Neuronal stem cell (in vitro differentiated cells): Measurements from ENCODE around the gene XAGE2.

Source experiments
- DNase-seq: peaks from one replicate; pipeline ENCODE4 v3.0.0-alpha.2; 2013; ENCODE audit warnings: low spot score
- H2AFZ ChIP-seq: one replicate; pipeline ENCODE4 v1.6.1; 2013; ENCODE audit warnings: mild to moderate bottlenecking, low read length, inconsistent platforms
- H2AK5ac ChIP-seq: 2 replicates; pipeline ENCODE4 v1.6.1; 2013; ENCODE audit warnings: low read depth, mild to moderate bottlenecking, inconsistent platforms, low read length, moderate library complexity, mixed read lengths
- H2BK120ac ChIP-seq: 2 replicates; pipeline ENCODE4 v1.6.1; 2013; ENCODE audit warnings: low read depth, mild to moderate bottlenecking, inconsistent platforms, low read length, moderate library complexity, mixed read lengths
- H2BK12ac ChIP-seq: one replicate; pipeline ENCODE4 v1.6.1; 2013; ENCODE audit warnings: low read length, inconsistent platforms
- H2BK15ac ChIP-seq: 2 replicates; pipeline ENCODE4 v1.6.1; 2013; ENCODE audit warnings: mild to moderate bottlenecking, low read length, inconsistent platforms, mixed read lengths
- H2BK5ac ChIP-seq: one replicate; pipeline ENCODE4 v1.6.1; 2013; ENCODE audit warnings: inconsistent platforms, mild to moderate bottlenecking, low read length, moderate library complexity
- H3K14ac ChIP-seq: one replicate; pipeline ENCODE4 v1.6.1; 2013; ENCODE audit warnings: low read length, inconsistent platforms
- H3K18ac ChIP-seq: 2 replicates; pipeline ENCODE4 v1.6.1; 2013; ENCODE audit warnings: low read length, inconsistent platforms
- H3K23ac ChIP-seq: 2 replicates; pipeline ENCODE4 v1.6.1; 2013; ENCODE audit warnings: low read depth, mild to moderate bottlenecking, mixed read lengths, low read length, inconsistent platforms; ENCODE audit not compliant: poor library complexity
- H3K27ac ChIP-seq: replicated peaks from 3 replicates; pipeline ENCODE4 v1.5.1; 2013; ENCODE audit warnings: low read length, inconsistent platforms
- H3K27me3 ChIP-seq, 3 experiments: 2 replicates each; pipeline ENCODE4 v1.6.1; 2013; ENCODE audit warnings: low read length in 3 of 3, mild to moderate bottlenecking in 2 of 3, inconsistent platforms in 1 of 3, low read depth in 1 of 3, mixed read lengths in 1 of 3, moderate library complexity in 1 of 3; ENCODE audit not compliant: control insufficient read depth in 3 of 3, insufficient read depth in 3 of 3
- H3K36me3 ChIP-seq, 2 donors: replicated peaks in 1 of 2; 2 replicates each; pipeline ENCODE4 v1.6.1; 2013; ENCODE audit warnings: low read length in 2 of 2; ENCODE audit not compliant: control insufficient read depth in 2 of 2, insufficient read depth in 2 of 2
- H3K4ac ChIP-seq: 2 replicates; pipeline ENCODE4 v1.6.1; 2013; ENCODE audit warnings: inconsistent platforms, mild to moderate bottlenecking, low read length, moderate library complexity
- H3K4me1 ChIP-seq, 2 donors: 1 replicate in 1 of 2; 2 replicates in 1 of 2; pipeline ENCODE4 v1.6.1; 2013; ENCODE audit warnings: low read length in 2 of 2, low read depth in 1 of 2; ENCODE audit not compliant: control insufficient read depth in 2 of 2, insufficient read depth in 1 of 2
- H3K4me2 ChIP-seq: one replicate; pipeline ENCODE4 v1.6.1; 2013; ENCODE audit warnings: mild to moderate bottlenecking, low read length, inconsistent platforms; ENCODE audit not compliant: insufficient read depth, poor library complexity, severe bottlenecking
- H3K4me3 ChIP-seq, 2 donors: 2 replicates each; pipeline ENCODE4 v1.5.1; 2013; ENCODE audit warnings: low read length in 2 of 2, mild to moderate bottlenecking in 2 of 2, inconsistent platforms in 1 of 2, moderate library complexity in 1 of 2
- H3K79me1 ChIP-seq: one replicate; pipeline ENCODE4 v1.6.1; 2013; ENCODE audit warnings: low read depth, mild to moderate bottlenecking, inconsistent platforms, low read length, moderate library complexity
- H3K9ac ChIP-seq: one replicate; pipeline ENCODE4 v1.6.1; 2013; ENCODE audit warnings: mild to moderate bottlenecking, low read depth, low read length, inconsistent platforms; ENCODE audit not compliant: poor library complexity
- H3K9me3 ChIP-seq, 2 donors: replicated peaks in 1 of 2; 2 replicates each; pipeline versions ENCODE3 to v1.6.1; 2013; ENCODE audit warnings: low read length in 2 of 2, mild to moderate bottlenecking in 2 of 2, inconsistent platforms in 1 of 2, low read depth in 1 of 2, mixed read lengths in 1 of 2, moderate library complexity in 1 of 2; ENCODE audit not compliant: control insufficient read depth in 2 of 2, insufficient read depth in 1 of 2
- H4K8ac ChIP-seq: one replicate; pipeline ENCODE4 v1.6.1; 2013; ENCODE audit warnings: low read depth, mild to moderate bottlenecking, inconsistent platforms, low read length, moderate library complexity
- H4K91ac ChIP-seq: one replicate; pipeline ENCODE4 v1.6.1; 2013; ENCODE audit warnings: low read length, low read depth, mild to moderate bottlenecking, inconsistent platforms; ENCODE audit not compliant: poor library complexity
- WGBS, 2 donors: extraction: QIAGEN DNeasy Blood & Tissue Kit; methylation state at CpG; one replicate each; pipeline ENCODE4 v1.1.7; 2013; ENCODE audit warnings: missing lambda C conversion rate in 2 of 2, mixed read lengths in 1 of 2; ENCODE audit not compliant: insufficient read length in 2 of 2, insufficient replicate concordance in 1 of 2; ENCODE audit errors: extremely low coverage in 2 of 2; 5-methylcytosine and 5-hydroxymethylcytosine counted together

XAGE2 gene

GRCh38 chrX:52353838-52354237, 15.0 kb upstream of the XAGE2 start:
- Histone ChIP-seq H3K23ac (no peak overlapping the region), H2AFZ (no peak overlapping the region), H3K9me3 (no peaks in the 10 kb centered on the region), H3K4me2 (no peak overlapping the region), H3K27me3 (peaks cover 0 to 3% (median 0%) of the 10 kb centered on the region in 3 experiments), H3K14ac (no peak overlapping the region), H3K18ac (no peak overlapping the region), H3K27ac (no peak overlapping the region), H2BK5ac (no peak overlapping the region), H3K4ac (no peak overlapping the region), H3K36me3 (no peaks in the 10 kb centered on the region), H2BK12ac (no peak overlapping the region), H4K91ac (no peak overlapping the region), H3K4me1 (no peaks in the 10 kb centered on the region), H2AK5ac (no peak overlapping the region), H3K79me1 (no peaks in the 10 kb centered on the region), H2BK15ac (no peak overlapping the region), H2BK120ac (no peak overlapping the region), H3K9ac (no peak overlapping the region), H4K8ac (no peak overlapping the region), H3K4me3 (no peak overlapping the region)
- DNase-seq, result no peak

GRCh38 chrX:52355108-52355507, 13.7 kb upstream of the XAGE2 start:
- Histone ChIP-seq H4K8ac (no peak overlapping the region), H2AK5ac (no peak overlapping the region), H3K4me2 (no peak overlapping the region), H3K23ac (no peak overlapping the region), H3K14ac (no peak overlapping the region), H2BK12ac (no peak overlapping the region), H2AFZ (no peak overlapping the region), H3K27me3 (peaks cover 0 to 6% (median 0%) of the 10 kb centered on the region in 3 experiments), H3K18ac (no peak overlapping the region), H3K27ac (no peak overlapping the region), H3K79me1 (no peaks in the 10 kb centered on the region), H3K36me3 (no peaks in the 10 kb centered on the region), H3K9me3 (no peaks in the 10 kb centered on the region), H2BK120ac (no peak overlapping the region), H3K4me1 (no peaks in the 10 kb centered on the region), H2BK5ac (no peak overlapping the region), H4K91ac (no peak overlapping the region), H3K4ac (no peak overlapping the region), H2BK15ac (no peak overlapping the region), H3K9ac (no peak overlapping the region), H3K4me3 (no peak overlapping the region)
- DNase-seq, result no peak

GRCh38 chrX:52359614-52360232, 9.1 kb upstream of the XAGE2 start:
- DNase-seq, result no peak
- peaks cover 0 to 11% (median 0%) of the 10 kb centered on the region in 3 experiments for H3K27me3 ChIP-seq
- H3K27ac ChIP-seq, result no peak overlapping the region
- no peak overlapping the region for H3K18ac ChIP-seq
- H3K9me3 ChIP-seq, result no peaks in the 10 kb centered on the region
- H3K4me2 ChIP-seq, result no peak overlapping the region
- H3K4me1 ChIP-seq, result no peaks in the 10 kb centered on the region
- no peak overlapping the region for H2BK15ac ChIP-seq
- H3K36me3 ChIP-seq, result no peaks in the 10 kb centered on the region
- H3K79me1 ChIP-seq, result no peaks in the 10 kb centered on the region
- H3K14ac ChIP-seq, result no peak overlapping the region
- no peak overlapping the region for H2AFZ ChIP-seq
- no CpG with 5 or more reads among the region's 7 CpGs for WGBS, 2 donors
- H2BK5ac ChIP-seq, result no peak overlapping the region
- H2AK5ac ChIP-seq, result no peak overlapping the region
- no peak overlapping the region for H2BK120ac ChIP-seq
- no peak overlapping the region for H3K9ac ChIP-seq
- no peak overlapping the region for H3K4me3 ChIP-seq
- no peak overlapping the region for H4K8ac ChIP-seq
- H4K91ac ChIP-seq, result no peak overlapping the region
- no peak overlapping the region for H3K23ac ChIP-seq
- no peak overlapping the region for H2BK12ac ChIP-seq
- no peak overlapping the region for H3K4ac ChIP-seq

- no peak overlapping the region for H3K4ac ChIP-seq
- H3K14ac ChIP-seq, result no peak overlapping the region
- no peak for DNase-seq
- no peak overlapping the region for H3K9ac ChIP-seq
- no peak overlapping the region for H2AK5ac ChIP-seq
- no peak overlapping the region for H4K91ac ChIP-seq
- no peaks in the 10 kb centered on the region for H3K9me3 ChIP-seq
- H2AFZ ChIP-seq, result no peak overlapping the region
- H3K18ac ChIP-seq, result no peak overlapping the region
- no peak overlapping the region for H2BK15ac ChIP-seq
- WGBS, 2 donors, result no CpG with 5 or more reads among the region's 8 CpGs
- H2BK12ac ChIP-seq, result no peak overlapping the region
- no peak overlapping the region for H3K27ac ChIP-seq
- H3K79me1 ChIP-seq, result no peaks in the 10 kb centered on the region
- no peak overlapping the region for H3K4me2 ChIP-seq
- no peak overlapping the region for H3K23ac ChIP-seq
- H2BK120ac ChIP-seq, result no peak overlapping the region
- no peaks in the 10 kb centered on the region for H3K4me1 ChIP-seq
- no peak overlapping the region for H4K8ac ChIP-seq
- H3K4me3 ChIP-seq, result no peak overlapping the region
- H3K36me3 ChIP-seq, result no peaks in the 10 kb centered on the region
- H3K27me3 ChIP-seq, result peaks cover 0 to 13% (median 0%) of the 10 kb centered on the region in 3 experiments
- no peak overlapping the region for H2BK5ac ChIP-seq
These were observed 6.9 kb upstream of the XAGE2 start for GRCh38 chrX:52361941-52362340.
